H1 (cell line): Measurements from ENCODE around the gene ATP6V0A4. TPM values are rescaled to one million over a fixed set of nuclear protein-coding genes. Genes with fewer than 3 reads are reported as not detected.

Experiments
- CTCF ChIA-PET: fragments of 300-600 bp; sonication (Branson Sonifier 250); formaldehyde crosslinking; loops from one replicate; lab custom pipeline; 2021; ENCODE audit not compliant: partially characterized antibody; lab: Charles Lee
- POLR2A ChIA-PET: fragments of 300-600 bp; sonication (Branson Sonifier 250); formaldehyde crosslinking; loops from one replicate; lab custom pipeline; 2021; ENCODE audit warnings: inconsistent platforms; ENCODE audit not compliant: partially characterized antibody; lab: Charles Lee
- DNase-seq, 2 experiments: peaks; one replicate each; pipeline versions ENCODE4 v3.0.0 to v3.0.0-alpha.2; 2010 to 2022; ENCODE audit warnings: low spot score in 2 of 2, low read depth in 1 of 2, mixed read lengths in 1 of 2
- FAIRE-seq: peaks from 2 replicates; lab custom pipeline; 2011; peaks lifted over from hg19 to GRCh38; lab: Jason Lieb, UNC
- H2AFZ ChIP-seq: 2 replicates; pipeline ENCODE4 v1.8.1; 2012; ENCODE audit warnings: low read length, inconsistent platforms
- H2AK5ac ChIP-seq: 2 replicates; pipeline ENCODE4 v1.6.1; 2013; ENCODE audit warnings: low read depth, low read length
- H2BK120ac ChIP-seq: replicated peaks from 2 replicates; pipeline ENCODE3; 2013; ENCODE audit warnings: low read depth, low read length, inconsistent platforms
- H2BK12ac ChIP-seq: 2 replicates; pipeline ENCODE4 v1.6.1; 2013; ENCODE audit warnings: low read depth, low read length
- H2BK15ac ChIP-seq: 2 replicates; pipeline ENCODE4 v1.6.1; 2013; ENCODE audit warnings: low read length
- H2BK20ac ChIP-seq: 2 replicates; pipeline ENCODE4 v1.6.1; 2013; ENCODE audit warnings: low read length
- H2BK5ac ChIP-seq: 2 replicates; pipeline ENCODE4 v1.6.1; 2013; ENCODE audit warnings: low read depth, low read length
- H3K14ac ChIP-seq: 2 replicates; pipeline ENCODE4 v1.6.1; 2013; ENCODE audit warnings: inconsistent platforms; ENCODE audit not compliant: insufficient read length
- H3K18ac ChIP-seq: 2 replicates; pipeline ENCODE4 v1.6.1; 2013; ENCODE audit warnings: low read length; ENCODE audit errors: extremely low read depth
- H3K23ac ChIP-seq: 2 replicates; pipeline ENCODE4 v1.6.1; 2013; ENCODE audit warnings: inconsistent platforms; ENCODE audit not compliant: insufficient read length
- H3K23me2 ChIP-seq: 2 replicates; pipeline ENCODE4 v1.6.1; 2013; ENCODE audit warnings: low read depth, low read length
- H3K27ac ChIP-seq: 2 replicates; pipeline ENCODE4 v1.6.1; 2011; ENCODE audit warnings: low read depth, low read length, inconsistent platforms
- H3K27me3 ChIP-seq, 4 experiments: replicated peaks in 1 of 4; 1 replicate in 1 of 4; 2 replicates in 3 of 4; pipeline versions ENCODE4 v1.6.1 to v1.8.1; 2011 to 2013; ENCODE audit warnings: low read length in 3 of 4, mild to moderate bottlenecking in 3 of 4, inconsistent platforms in 2 of 4, mixed read lengths in 2 of 4, moderate library complexity in 1 of 4; ENCODE audit not compliant: control insufficient read depth in 3 of 4, insufficient read depth in 3 of 4; ENCODE audit errors: extremely low read depth in 1 of 4
- H3K36me3 ChIP-seq, 4 experiments: 2 replicates each; pipeline versions ENCODE4 v1.6.1 to v1.8.1; 2011 to 2013; ENCODE audit warnings: mild to moderate bottlenecking in 4 of 4, low read length in 3 of 4, moderate library complexity in 2 of 4, control low read depth in 1 of 4, inconsistent platforms in 1 of 4; ENCODE audit not compliant: insufficient read depth in 4 of 4, control insufficient read depth in 2 of 4
- H3K4ac ChIP-seq: replicated peaks from 2 replicates; pipeline ENCODE3; 2013; ENCODE audit warnings: low read length, low read depth, mixed read lengths, inconsistent platforms; ENCODE audit not compliant: insufficient read length
- H3K4me1 ChIP-seq, 4 experiments: replicated peaks in 1 of 4; 1 replicate in 1 of 4; 2 replicates in 3 of 4; pipeline versions ENCODE4 v1.6.1 to v1.8.1; 2011 to 2013; ENCODE audit warnings: low read length in 3 of 4, inconsistent platforms in 2 of 4, mixed read lengths in 1 of 4; ENCODE audit not compliant: insufficient read depth in 4 of 4, control insufficient read depth in 3 of 4
- H3K4me2 ChIP-seq, 2 experiments: 2 replicates each; pipeline versions ENCODE4 v1.6.1 to v1.8.1; 2011 to 2013; ENCODE audit warnings: low read depth in 2 of 2, low read length in 2 of 2, control low read depth in 1 of 2, inconsistent platforms in 1 of 2, mild to moderate bottlenecking in 1 of 2; ENCODE audit not compliant: insufficient read depth in 1 of 2
- H3K4me3 ChIP-seq, 4 experiments: fragments of 200-600, 300-600 bp in 1 of 4; sonication (generic), shearing (Covaris generic), sonication (Bioruptor Twin) in 1 of 4; 2 replicates each; pipeline versions ENCODE4 v1.5.1 to v1.8.1; 2011 to 2016; ENCODE audit warnings: low read length in 4 of 4, low read depth in 3 of 4, control low read depth in 2 of 4, inconsistent platforms in 2 of 4, mild to moderate bottlenecking in 2 of 4, mixed read lengths in 1 of 4, moderate library complexity in 1 of 4; ENCODE audit not compliant: insufficient read depth in 2 of 4; ENCODE audit errors: extremely low read depth in 1 of 4
- H3K56ac ChIP-seq: replicated peaks from 2 replicates; pipeline ENCODE3; 2013; ENCODE audit warnings: low read depth, mild to moderate bottlenecking, mixed read lengths, low read length, inconsistent platforms; ENCODE audit not compliant: insufficient read length
- H3K79me1 ChIP-seq: 2 replicates; pipeline ENCODE4 v1.6.1; 2013; ENCODE audit warnings: low read depth, low read length, control low read depth
- H3K79me2 ChIP-seq, 2 experiments: 2 replicates each; pipeline versions ENCODE4 v1.6.1 to v1.8.1; 2012 to 2013; ENCODE audit warnings: low read length in 2 of 2, mild to moderate bottlenecking in 2 of 2, inconsistent platforms in 1 of 2; ENCODE audit not compliant: insufficient read depth in 2 of 2, control insufficient read depth in 1 of 2
- H3K9ac ChIP-seq, 4 experiments: replicated peaks in 1 of 4; 1 replicate in 1 of 4; 2 replicates in 3 of 4; pipeline versions ENCODE4 v1.6.1 to v1.8.1; 2011 to 2013; ENCODE audit warnings: low read depth in 3 of 4, low read length in 3 of 4, control low read depth in 2 of 4, mild to moderate bottlenecking in 2 of 4, moderate library complexity in 2 of 4, inconsistent platforms in 1 of 4; ENCODE audit errors: extremely low read depth in 1 of 4
- H3K9me3 ChIP-seq, 2 experiments: 2 replicates each; pipeline versions ENCODE4 v1.6.1 to v1.8.1; 2012 to 2013; ENCODE audit warnings: mild to moderate bottlenecking in 2 of 2, moderate library complexity in 2 of 2, control low read depth in 1 of 2, inconsistent platforms in 1 of 2, low read depth in 1 of 2, low read length in 1 of 2, mixed read lengths in 1 of 2; ENCODE audit not compliant: insufficient read depth in 2 of 2
- H4K20me1 ChIP-seq, 2 experiments: replicated peaks in 1 of 2; 2 replicates each; pipeline versions ENCODE3 to v1.8.1; 2011 to 2013; ENCODE audit warnings: inconsistent platforms in 2 of 2, low read length in 2 of 2, mild to moderate bottlenecking in 1 of 2; ENCODE audit not compliant: insufficient read depth in 2 of 2, control insufficient read depth in 1 of 2
- H4K5ac ChIP-seq: 2 replicates; pipeline ENCODE4 v1.6.1; 2013; ENCODE audit warnings: low read length, low read depth, mixed read lengths, inconsistent platforms; ENCODE audit not compliant: insufficient read length
- H4K8ac ChIP-seq: 2 replicates; pipeline ENCODE4 v1.8.0; 2013; ENCODE audit warnings: mild to moderate bottlenecking, moderate library complexity, low read length, inconsistent platforms; ENCODE audit not compliant: insufficient read depth; ENCODE audit errors: extremely low read depth
- H4K91ac ChIP-seq: replicated peaks from 2 replicates; pipeline ENCODE3; 2013; ENCODE audit warnings: low read length, mixed read lengths, inconsistent platforms; ENCODE audit not compliant: insufficient read length
- ZNF274 ChIP-seq: IDR thresholded peaks from 2 replicates; pipeline ENCODE4 v1.7.0; 2012; ENCODE audit warnings: low read length, borderline replicate concordance; ENCODE audit errors: extremely low read depth
- WGBS, 2 experiments: shearing (Covaris generic) in 1 of 2; methylation state at CpG; one replicate each; pipeline versions ENCODE4 v1.1.6 to v1.1.7; 2013 to 2015; ENCODE audit warnings: low lambda C conversion rate in 2 of 2, mixed read lengths in 2 of 2, inconsistent platforms in 1 of 2, low coverage in 1 of 2, missing lambda C conversion rate in 1 of 2; ENCODE audit not compliant: insufficient replicate concordance in 2 of 2, insufficient coverage in 1 of 2, insufficient read length in 1 of 2; ENCODE audit errors: extremely low coverage in 1 of 2, missing lambda C conversion rate in 1 of 2; 5-methylcytosine and 5-hydroxymethylcytosine counted together
- polyA plus RNA-seq, 7 experiments: library from polyadenylated mRNA; depleted of rRNA in 3 of 7; stranded (reverse) in 5 of 7; unstranded in 2 of 7; fragments of >200 nt in 5 of 7; fragments of 200-250 nt in 2 of 7; gene quantifications; 1 replicate in 5 of 7; 2 replicates in 1 of 7; 4 replicates in 1 of 7; pipeline versions ENCODE4 v1.2.1 to v1.2.3, GENCODE V29; 2011 to 2013; ENCODE audit warnings: missing spikeins in 2 of 7, mixed read lengths in 2 of 7
- total RNA-seq: library from RNA; stranded (reverse); fragmentation: NEBNext Ultra II Directional; extraction: Animal tissue kit (Norgen Biotek cat#: 25700); gene quantifications from 2 replicates; pipeline ENCODE4 v1.2.1, GENCODE V29; 2021

ATP6V0A4 gene
- total and polyA plus RNA-seq, 2 of the 8 experiments (the other 6 are each of a cell fraction or from before 2014, with no cell fraction given) = 0.47 to 1.6 TPM

DNA sequence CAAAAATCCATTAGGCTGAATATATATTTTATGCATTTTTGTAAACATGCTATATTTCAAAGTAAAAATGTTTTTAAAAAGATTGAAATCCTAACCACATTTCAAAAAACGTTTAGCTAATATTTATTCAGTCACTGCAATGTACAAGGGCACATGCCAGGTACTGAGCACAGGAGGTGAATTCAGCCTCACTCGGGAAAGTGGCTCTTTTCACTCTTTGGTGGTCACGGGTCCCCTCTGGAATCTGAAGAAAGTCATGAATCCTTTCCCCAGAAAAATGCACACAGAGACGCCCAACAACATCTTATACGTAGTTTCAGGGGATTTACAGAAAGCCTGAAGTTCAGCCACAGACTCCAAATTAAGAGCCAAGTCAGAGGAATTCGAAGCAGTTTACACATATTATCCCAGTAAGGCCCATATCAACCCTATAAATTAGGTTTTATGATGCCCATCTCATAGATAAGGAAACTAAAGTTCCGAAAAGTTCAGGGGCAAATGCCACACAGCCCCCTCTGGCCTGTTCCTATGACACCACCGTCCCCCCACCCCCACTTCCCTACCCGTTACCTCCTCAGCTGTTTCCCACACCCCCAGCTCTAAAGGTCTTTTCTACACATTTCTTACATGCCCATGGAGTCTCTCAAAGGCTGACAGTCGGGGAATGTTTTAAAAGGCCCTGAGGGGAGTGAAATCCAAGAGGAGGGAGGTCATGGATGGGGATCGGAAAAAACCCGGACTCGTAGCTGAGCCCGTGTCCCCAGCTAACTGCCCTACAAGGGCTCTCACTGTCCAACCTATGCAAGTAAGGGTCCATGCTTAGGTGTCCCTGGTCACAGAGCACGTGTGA lies 87.2 kb downstream of the ATP6V0A4 start:
- no peak overlapping the region for H3K56ac ChIP-seq
- H3K4me2 ChIP-seq = no peak overlapping the region
- no peak overlapping the region for H2BK5ac ChIP-seq
- no peak overlapping the region for H2BK15ac ChIP-seq
- no peaks in the 10 kb centered on the region for H3K9me3 ChIP-seq
- H3K27me3 ChIP-seq = no peaks in the 10 kb centered on the region
- no peak for TF ChIP-seq ZNF274
- H2BK120ac ChIP-seq = no peak overlapping the region
- no peak overlapping the region for H3K23ac ChIP-seq
- no peak overlapping the region for H4K91ac ChIP-seq
- 90% methylated on average over 15 of the region's 15 CpGs; no CpG with 5 or more reads in 1 of the 2 experiments for WGBS, 2 experiments
- no peaks in the 10 kb centered on the region for H4K20me1 ChIP-seq
- no peak overlapping the region for H3K14ac ChIP-seq
- H3K4me3 ChIP-seq = no peak overlapping the region
- ChIA-PET POLR2A (no interaction called here), CTCF (interaction anchor here (1.2 to 1.3 kb wide), 2 partner anchors 16 to 28 kb away, joined by 4 read pairs; no protein-coding TSS in a partner anchor)
- H3K4ac ChIP-seq = no peak overlapping the region
- H4K5ac ChIP-seq = no peak overlapping the region
- H3K4me1 ChIP-seq = no peaks in the 10 kb centered on the region
- no peaks in the 10 kb centered on the region for H3K23me2 ChIP-seq
- H3K9ac ChIP-seq = no peak overlapping the region
- no peaks in the 10 kb centered on the region for H3K36me3 ChIP-seq
- DNase-seq (no peak), FAIRE-seq (no peak)
- no peak overlapping the region for H3K27ac ChIP-seq
- no peaks in the 10 kb centered on the region for H3K79me2 ChIP-seq
- H4K8ac ChIP-seq = no peak overlapping the region
- H3K79me1 ChIP-seq = no peaks in the 10 kb centered on the region
- H2BK20ac ChIP-seq = no peak overlapping the region
- no peak overlapping the region for H2AFZ ChIP-seq
- no peak overlapping the region for H3K18ac ChIP-seq
- H2AK5ac ChIP-seq = no peak overlapping the region
- H2BK12ac ChIP-seq = no peak overlapping the region
